ENCODE data around the gene MDGA2.
"Not testable (repeated sequence)": the region's sequence is repeated elsewhere in the genome, so short reads cannot be mapped to it uniquely, and the experiment has no call there.

MDGA2 gene

GRCh38 chr14:47060050-47060449 is 615.4 kb downstream of the MDGA2 start:
- DNase-seq = no peak

GRCh38 chr14:47057364-47057763 is 618.0 kb downstream of the MDGA2 start:
- DNase-seq = no peak

- DNase-seq = no peak
These were observed 630.6 kb downstream of the MDGA2 start for GRCh38 chr14:47044841-47045240.

- DNase-seq = no peak
These were observed 634.9 kb downstream of the MDGA2 start for GRCh38 chr14:47040550-47040949.

GRCh38 chr14:47039336-47039735 is 636.1 kb downstream of the MDGA2 start:
- DNase-seq = no peak

GRCh38 chr14:47022721-47023120 is 652.7 kb downstream of the MDGA2 start:
- DNase-seq = no peak

- DNase-seq = no peak
These were observed 654.9 kb downstream of the MDGA2 start for GRCh38 chr14:47020500-47020899.

GRCh38 chr14:47012533-47013280 is 662.7 kb downstream of the MDGA2 start:
- DNase-seq = no peak

- no peak for DNase-seq
These were observed 665.8 kb downstream of the MDGA2 start for GRCh38 chr14:47009615-47010014.

- no peak for DNase-seq
These were observed 666.7 kb downstream of the MDGA2 start for GRCh38 chr14:47008732-47009131.

GRCh38 chr14:46999661-47000060 is 675.7 kb downstream of the MDGA2 start:
- DNase-seq = no peak

GRCh38 chr14:46989566-46989965 is 685.8 kb downstream of the MDGA2 start:
- DNase-seq = no peak

- DNase-seq = no peak
These were observed 687.1 kb downstream of the MDGA2 start for GRCh38 chr14:46988312-46988711.

- no peak for DNase-seq
These were observed 689.6 kb downstream of the MDGA2 start for GRCh38 chr14:46985529-46986380.

GRCh38 chr14:46973295-46973694 is 702.1 kb downstream of the MDGA2 start:
- no peak for DNase-seq

GRCh38 chr14:46964378-46964777 is 711.0 kb downstream of the MDGA2 start:
- DNase-seq = no peak

- no peak for DNase-seq
These were observed 724.3 kb downstream of the MDGA2 start for GRCh38 chr14:46951103-46951502.

- no peak for DNase-seq
These were observed 734.8 kb downstream of the MDGA2 start for GRCh38 chr14:46940611-46941010.

GRCh38 chr14:46920542-46920941 is 754.9 kb downstream of the MDGA2 start:
- no peak for DNase-seq

- DNase-seq = not testable (repeated sequence)
These were observed 759.9 kb downstream of the MDGA2 start for GRCh38 chr14:46915539-46915938.

- DNase-seq = no peak
These were observed 772.6 kb downstream of the MDGA2 start for GRCh38 chr14:46902837-46903236.

GRCh38 chr14:46894476-46894875 is 780.9 kb downstream of the MDGA2 start:
- DNase-seq = no peak

GRCh38 chr14:46887144-46887543 is 788.3 kb downstream of the MDGA2 start:
- no peak for DNase-seq

GRCh38 chr14:46885566-46885965 is 789.8 kb downstream of the MDGA2 start:
- DNase-seq = no peak

Measured in CD4-positive, alpha-beta T cell treated with Interleukin-4 for 1 hour (primary cell).